NCI-H1694 treated with DMSO at 0.1 percent for 48 hours (cell line): ENCODE data around the gene KLC3.

ENCODE experiments used
- DNase-seq: peaks from one replicate; lab custom pipeline; 2025; lab: John Stamatoyannopoulos, UW

The KLC3 gene

DNA sequence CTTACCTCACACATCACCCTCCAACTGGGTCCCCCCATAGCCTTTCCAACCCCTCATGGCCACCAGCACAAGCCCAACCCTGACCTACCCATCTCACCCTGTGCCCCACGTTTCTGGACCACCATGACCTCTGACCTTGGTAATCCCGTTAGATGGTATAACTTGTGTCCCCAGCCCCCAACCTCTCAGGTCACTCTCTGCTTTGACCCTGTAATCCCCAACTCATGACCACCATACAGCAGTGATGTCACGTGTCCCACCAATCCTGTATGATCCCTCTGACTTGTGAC is 8.5 kb downstream of the KLC3 start:
- DNase-seq: no peak

DNA sequence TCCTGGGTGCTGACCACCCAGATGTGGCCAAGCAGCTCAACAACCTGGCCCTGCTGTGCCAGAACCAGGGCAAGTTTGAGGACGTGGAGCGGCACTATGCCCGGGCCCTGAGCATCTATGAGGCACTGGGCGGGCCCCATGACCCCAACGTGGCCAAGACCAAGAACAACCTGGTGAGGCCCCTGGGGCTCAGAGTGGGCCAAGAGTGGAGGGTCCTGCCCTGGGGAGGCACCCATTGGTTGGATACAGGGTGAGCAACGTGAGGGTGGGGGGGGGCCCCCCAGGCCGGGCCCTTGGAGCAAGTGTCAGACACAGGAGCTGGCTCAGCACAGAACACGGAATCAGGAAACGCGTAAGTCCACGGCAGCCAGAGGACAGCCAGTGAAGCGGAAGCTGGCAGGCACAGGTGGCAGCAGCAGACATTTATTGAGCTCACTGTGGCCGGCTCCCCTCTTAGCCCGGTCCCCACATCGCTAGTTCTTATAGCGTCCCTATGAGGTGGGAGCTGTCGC is 8.9 kb downstream of the KLC3 start:
- DNase-seq: no peak

- DNase-seq: no peak
Measured at GRCh38 chr19:45350477-45351058, 10.0 kb downstream of the KLC3 start.

GRCh38 chr19:45351401-45351952 is 10.9 kb downstream of the KLC3 start:
- DNase-seq: no peak

- no peak for DNase-seq
Measured at GRCh38 chr19:45352062-45352461, 11.5 kb downstream of the KLC3 start.

DNA sequence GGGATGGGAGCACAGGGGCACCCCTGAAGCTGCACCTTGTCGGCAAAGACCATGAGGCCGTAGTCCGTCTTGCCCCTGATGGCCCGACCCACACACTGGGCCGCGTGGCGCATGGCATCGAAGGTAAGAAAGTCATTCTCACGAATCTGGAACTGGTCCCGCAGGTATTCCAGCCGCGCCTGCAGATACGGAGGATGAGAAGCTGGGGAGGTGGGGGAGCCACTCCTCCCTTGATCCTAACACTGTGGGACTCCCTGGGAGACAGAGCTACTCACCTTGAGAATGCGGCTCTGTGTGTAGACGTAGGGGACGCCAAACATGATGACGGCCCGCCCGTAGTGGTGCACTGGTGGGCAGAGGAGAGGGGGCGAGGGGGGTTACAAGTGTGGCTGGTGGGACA is 11.9 kb downstream of the KLC3 start:
- DNase-seq: no peak

DNA sequence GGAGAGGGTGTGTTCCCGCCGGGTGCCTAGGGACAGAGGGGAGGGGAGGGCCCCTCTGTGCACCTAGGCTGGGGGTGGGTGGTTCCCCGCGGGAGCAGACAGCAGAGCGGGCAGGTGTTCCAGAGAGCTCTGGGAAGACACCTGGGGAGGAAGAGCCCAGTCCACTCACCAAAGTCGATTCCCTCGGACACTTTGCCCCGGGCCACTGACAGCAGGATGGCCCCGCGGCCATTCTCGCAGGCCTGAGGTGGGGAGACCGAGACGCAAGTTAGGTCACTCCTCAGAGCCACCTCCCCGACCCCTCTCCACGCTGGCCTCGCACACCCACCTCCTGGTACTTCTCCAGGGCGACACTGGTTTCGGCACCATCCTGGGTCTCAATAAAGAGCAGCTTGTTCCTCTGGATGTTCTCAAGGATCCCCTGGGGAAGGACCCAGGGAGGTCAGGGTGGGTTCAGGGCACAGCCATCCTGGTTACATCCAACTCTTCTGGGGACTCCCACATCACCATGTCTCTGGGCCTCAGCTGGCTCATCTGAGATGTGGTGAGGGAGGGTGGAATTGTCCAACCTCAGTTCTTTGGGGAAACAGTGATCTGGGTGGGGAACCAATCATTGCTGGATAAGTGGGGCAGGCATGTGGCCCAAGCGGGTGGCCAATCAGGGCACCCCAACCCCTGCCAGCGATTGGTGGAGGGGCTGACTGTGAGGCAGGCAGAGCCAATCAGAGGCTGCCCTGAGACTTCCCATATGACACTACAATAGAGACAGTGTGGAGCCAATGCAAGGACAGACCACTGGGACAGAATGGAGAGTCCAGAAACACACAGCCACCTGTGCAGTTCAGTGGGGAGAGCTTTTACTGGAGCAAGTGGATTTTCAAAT is 12.6 kb downstream of the KLC3 start:
- no peak for DNase-seq

- DNase-seq: no peak
Measured at GRCh38 chr19:45354241-45354842, 13.8 kb downstream of the KLC3 start.

DNA sequence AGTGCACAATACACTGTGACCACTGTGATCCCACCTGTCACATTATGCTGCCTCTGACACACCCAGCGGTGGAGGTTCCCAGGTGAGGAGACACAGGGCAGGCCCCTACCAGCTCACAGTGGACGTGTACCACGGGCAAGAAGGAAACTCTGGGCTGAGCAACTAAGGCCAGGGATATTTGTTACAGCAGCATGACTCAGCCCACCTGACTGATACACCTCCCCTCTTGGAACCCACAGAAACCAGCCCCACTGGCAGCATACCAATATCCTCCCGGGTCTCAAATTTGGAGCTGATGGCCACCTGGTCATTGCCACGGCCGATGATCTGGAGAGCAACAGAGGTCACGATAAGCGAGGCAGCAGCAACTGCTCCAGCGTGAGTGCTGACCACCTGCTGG is 14.9 kb downstream of the KLC3 start:
- DNase-seq: no peak

- DNase-seq: no peak
Measured at GRCh38 chr19:45355910-45356309, 15.4 kb downstream of the KLC3 start.

GRCh38 chr19:45356760-45357444 is 16.4 kb downstream of the KLC3 start:
- no peak for DNase-seq

GRCh38 chr19:45357445-45357783 is 16.9 kb downstream of the KLC3 start:
- DNase-seq: no peak

- no peak for DNase-seq
Measured at GRCh38 chr19:45358213-45358792, 17.8 kb downstream of the KLC3 start.

GRCh38 chr19:45361608-45362007 is 21.1 kb downstream of the KLC3 start:
- DNase-seq: no peak

DNA sequence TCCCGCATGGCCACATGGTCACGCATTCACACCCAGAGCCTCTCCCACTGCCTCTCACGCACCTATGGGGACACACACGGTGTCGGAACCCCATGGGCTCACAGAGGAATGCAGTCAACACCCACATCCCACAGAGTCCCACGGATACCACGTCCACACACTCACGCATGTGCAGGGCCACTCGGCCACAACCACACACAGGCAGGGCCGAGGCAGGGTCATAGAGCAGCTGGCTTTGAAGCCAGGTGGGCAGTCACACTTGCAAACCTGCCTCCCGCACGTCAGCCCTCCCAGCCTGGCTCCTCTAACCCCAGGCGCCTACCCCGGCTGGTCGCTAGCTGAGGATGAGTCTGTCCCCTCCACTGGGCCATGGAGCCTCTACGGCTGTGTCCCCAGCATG is 21.7 kb downstream of the KLC3 start:
- DNase-seq: no peak

GRCh38 chr19:45363861-45364459 is 23.4 kb downstream of the KLC3 start:
- DNase-seq: no peak

GRCh38 chr19:45364696-45365095 is 24.1 kb downstream of the KLC3 start:
- no peak for DNase-seq

- DNase-seq: no peak
Measured at GRCh38 chr19:45368127-45368526, 27.6 kb downstream of the KLC3 start.

DNA sequence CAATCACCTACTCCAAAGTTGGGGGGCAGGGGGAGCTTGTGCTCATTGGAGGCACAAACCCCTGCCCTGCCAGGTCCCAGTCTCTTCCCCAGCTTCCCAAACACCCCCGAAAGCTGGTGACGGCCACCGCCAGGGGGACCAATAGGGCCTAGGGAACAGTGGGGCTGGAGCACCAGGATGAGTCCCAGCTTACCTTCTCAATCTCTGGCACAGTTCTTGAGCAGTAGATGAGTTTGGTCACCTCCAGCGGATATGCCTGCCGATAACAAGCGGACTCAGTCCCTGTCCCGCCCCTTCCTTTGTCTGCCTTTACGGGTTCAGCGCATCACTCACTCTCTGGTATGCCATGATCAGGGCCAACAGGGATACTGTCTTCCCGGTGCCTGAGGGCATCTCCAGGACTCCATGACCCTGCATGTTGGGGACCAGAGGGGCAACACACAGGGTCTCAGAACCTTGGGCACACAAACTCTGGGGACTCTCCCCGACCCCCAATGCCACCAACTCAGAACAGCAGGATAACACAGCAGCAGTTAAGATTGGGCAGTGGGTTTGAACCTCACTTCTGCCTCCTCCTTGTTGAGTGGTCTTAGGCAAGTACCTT is 28.3 kb downstream of the KLC3 start:
- no peak for DNase-seq

- DNase-seq: peak; percentile 95
Measured at GRCh38 chr19:45370410-45371204, 30.1 kb downstream of the KLC3 start, which contains the start of gene ERCC2. TSS of gene ERCC2 (minus strand) at chr19:45370573. CDS start at chr19:45370540, 33 bp downstream.
